OCI-LY3 (cell line): Measurements from ENCODE around the gene GFI1B.
A peak's percentile ranks its signal among the peaks of the same experiment; 100 is the strongest.

Experiments used
- H2AFZ ChIP-seq: fragments of 200-600, 300-600 bp; shearing (Covaris generic); 2 replicates; pipeline ENCODE4 v1.6.0; 2014; ENCODE audit warnings: antibody characterized with exemption, low read depth, low read length
- H3K27ac ChIP-seq: fragments of 200-600, 300-600 bp; sonication (generic); 2 replicates; pipeline ENCODE4 v1.5.1; 2014; ENCODE audit warnings: mild to moderate bottlenecking, low read length, moderate library complexity, mixed read lengths
- H3K27me3 ChIP-seq: fragments of 200-600, 300-600 bp; sonication (generic); 2 replicates; pipeline ENCODE4 v1.6.1; 2014; ENCODE audit warnings: low read depth, low read length, mixed read lengths
- H3K36me3 ChIP-seq: fragments of 200-600, 300-600 bp; sonication (generic); replicated peaks from 2 replicates; pipeline ENCODE3; 2014; ENCODE audit warnings: low read depth, low read length, mixed read lengths
- H3K4me1 ChIP-seq: fragments of 300-600, 200-600 bp; sonication (generic); 2 replicates; pipeline ENCODE4 v1.6.1; 2014; ENCODE audit warnings: low read length, mixed read lengths
- H3K4me2 ChIP-seq: fragments of 200-600, 300-600 bp; sonication (generic); 2 replicates; pipeline ENCODE4 v1.6.1; 2014; ENCODE audit warnings: low read length, mixed read lengths
- H3K4me3 ChIP-seq: fragments of 300-600, 200-600 bp; sonication (generic); 2 replicates; pipeline ENCODE4 v1.5.1; 2014; ENCODE audit warnings: antibody characterized with exemption, mild to moderate bottlenecking, low read length, moderate library complexity
- H3K79me2 ChIP-seq: fragments of 300-600, 200-600 bp; shearing (Covaris generic); 2 replicates; pipeline ENCODE4 v1.6.1; 2014; ENCODE audit warnings: mild to moderate bottlenecking, low read length, mixed read lengths
- H3K9ac ChIP-seq: fragments of 300-600, 200-600 bp; shearing (Covaris generic); 2 replicates; pipeline ENCODE4 v1.6.0; 2014; ENCODE audit warnings: mild to moderate bottlenecking, low read length, moderate library complexity
- H3K9me3 ChIP-seq: fragments of 200-600, 300-600 bp; shearing (Covaris generic); 2 replicates; pipeline ENCODE4 v1.6.1; 2014; ENCODE audit warnings: low read length, mixed read lengths; ENCODE audit not compliant: insufficient read depth
- H4K20me1 ChIP-seq: fragments of 200-600, 300-600 bp; sonication (generic); 2 replicates; pipeline ENCODE4 v1.6.1; 2016; ENCODE audit warnings: low read length, mixed read lengths; ENCODE audit not compliant: insufficient read depth
- EZH2phosphoT487 ChIP-seq: fragments of 200-600 bp; shearing (Covaris generic); IDR thresholded peaks from 2 replicates; pipeline ENCODE4 v1.6.1; 2018; ENCODE audit warnings: antibody characterized with exemption, mixed run types, low read depth
- TF ChIP-seq, protein P1 (sequence below): fragments of 200-600, 300-600 bp; sonication (generic); IDR thresholded peaks from 2 replicates; pipeline ENCODE4 v1.5.1; 2014; ENCODE audit warnings: antibody characterized with exemption, low read length, low read depth

GFI1B gene

DNA sequence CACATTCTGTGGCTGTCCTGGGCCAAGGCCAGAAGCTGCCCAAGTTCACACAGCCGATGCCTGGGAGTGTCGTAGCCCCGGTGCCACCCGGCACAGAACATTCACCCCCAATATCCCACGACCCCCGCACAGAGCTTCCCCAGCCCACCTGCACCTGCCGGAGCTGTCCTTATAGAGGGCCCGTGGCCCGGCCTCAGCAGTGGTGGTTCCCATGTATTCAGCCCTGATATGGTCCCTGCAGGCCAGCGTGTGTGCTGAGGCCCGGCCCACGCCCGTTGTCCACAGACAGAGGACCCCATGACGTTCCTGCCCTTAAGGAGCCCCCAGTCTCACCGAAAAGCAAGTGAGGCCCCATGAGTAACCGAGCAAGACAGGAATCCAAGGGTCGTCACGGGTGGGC is 5.3 kb upstream of the GFI1B start:
- Histone ChIP-seq H3K4me1 (peaks cover 22% of the 10 kb centered on the region), H2AFZ (no peak overlapping the region), H3K9me3 (no peaks in the 10 kb centered on the region), H3K79me2 (no peaks in the 10 kb centered on the region), H3K9ac (no peak overlapping the region), H3K27me3 (peaks cover 16% of the 10 kb centered on the region), H4K20me1 (no peaks in the 10 kb centered on the region), H3K36me3 (no peaks in the 10 kb centered on the region), H3K4me2 (peak overlapping the region; percentile 64; the same call in 1 of the 2 replicates), H3K27ac (no peak overlapping the region), H3K4me3 (no peak overlapping the region)
- TF ChIP-seq, protein P1, sequence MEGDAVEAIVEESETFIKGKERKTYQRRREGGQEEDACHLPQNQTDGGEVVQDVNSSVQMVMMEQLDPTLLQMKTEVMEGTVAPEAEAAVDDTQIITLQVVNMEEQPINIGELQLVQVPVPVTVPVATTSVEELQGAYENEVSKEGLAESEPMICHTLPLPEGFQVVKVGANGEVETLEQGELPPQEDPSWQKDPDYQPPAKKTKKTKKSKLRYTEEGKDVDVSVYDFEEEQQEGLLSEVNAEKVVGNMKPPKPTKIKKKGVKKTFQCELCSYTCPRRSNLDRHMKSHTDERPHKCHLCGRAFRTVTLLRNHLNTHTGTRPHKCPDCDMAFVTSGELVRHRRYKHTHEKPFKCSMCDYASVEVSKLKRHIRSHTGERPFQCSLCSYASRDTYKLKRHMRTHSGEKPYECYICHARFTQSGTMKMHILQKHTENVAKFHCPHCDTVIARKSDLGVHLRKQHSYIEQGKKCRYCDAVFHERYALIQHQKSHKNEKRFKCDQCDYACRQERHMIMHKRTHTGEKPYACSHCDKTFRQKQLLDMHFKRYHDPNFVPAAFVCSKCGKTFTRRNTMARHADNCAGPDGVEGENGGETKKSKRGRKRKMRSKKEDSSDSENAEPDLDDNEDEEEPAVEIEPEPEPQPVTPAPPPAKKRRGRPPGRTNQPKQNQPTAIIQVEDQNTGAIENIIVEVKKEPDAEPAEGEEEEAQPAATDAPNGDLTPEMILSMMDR: no peak
- TF ChIP-seq EZH2phosphoT487: no peak

- no peak overlapping the region for H3K9ac ChIP-seq
- peaks cover 21% of the 10 kb centered on the region for H3K27me3 ChIP-seq
- H4K20me1 ChIP-seq: no peaks in the 10 kb centered on the region
- H3K79me2 ChIP-seq: no peaks in the 10 kb centered on the region
- peaks cover 27% of the 10 kb centered on the region for H3K4me1 ChIP-seq
- no peak overlapping the region for H3K27ac ChIP-seq
- TF ChIP-seq, protein P1: no peak
- TF ChIP-seq EZH2phosphoT487: no peak
- H3K36me3 ChIP-seq: no peaks in the 10 kb centered on the region
- no peaks in the 10 kb centered on the region for H3K9me3 ChIP-seq
- H3K4me3 ChIP-seq: no peak overlapping the region
- H3K4me2 ChIP-seq: no peak overlapping the region
- H2AFZ ChIP-seq: no peak overlapping the region
Measured at GRCh38 chr9:132973713-132974112, 4.8 kb upstream of the GFI1B start.

GRCh38 chr9:132975961-132976360 is 2.5 kb upstream of the GFI1B start:
- Histone ChIP-seq H3K4me1 (peaks cover 19% of the 10 kb centered on the region), H3K9me3 (no peaks in the 10 kb centered on the region)

GRCh38 chr9:132976571-132976970 is 1.9 kb upstream of the GFI1B start:
- Histone ChIP-seq H3K27me3 (peaks cover 40% of the 10 kb centered on the region), H3K36me3 (no peaks in the 10 kb centered on the region), H3K4me3 (no peak overlapping the region), H3K4me2 (no peak overlapping the region), H3K4me1 (peaks cover 15% of the 10 kb centered on the region), H3K27ac (no peak overlapping the region), H3K9me3 (no peaks in the 10 kb centered on the region), H3K9ac (no peak overlapping the region), H4K20me1 (no peaks in the 10 kb centered on the region), H3K79me2 (no peaks in the 10 kb centered on the region), H2AFZ (no peak overlapping the region)
- TF ChIP-seq EZH2phosphoT487: no peak
- TF ChIP-seq, protein P1: no peak

More at GRCh38 chr9:132975961-132976360, 2.5 kb upstream of the GFI1B start:
- no peak overlapping the region for H3K9ac ChIP-seq
- H3K4me2 ChIP-seq: no peak overlapping the region
- TF ChIP-seq, protein P1: no peak
- TF ChIP-seq EZH2phosphoT487: no peak
- H3K4me3 ChIP-seq: no peak overlapping the region
- no peak overlapping the region for H2AFZ ChIP-seq
- no peaks in the 10 kb centered on the region for H4K20me1 ChIP-seq
- H3K79me2 ChIP-seq: no peaks in the 10 kb centered on the region
- no peaks in the 10 kb centered on the region for H3K36me3 ChIP-seq
- H3K27me3 ChIP-seq: peaks cover 40% of the 10 kb centered on the region
- H3K27ac ChIP-seq: no peak overlapping the region
